Neural cell (in vitro differentiated cells): ENCODE data around the gene BCAN. TPM values are rescaled to one million over a fixed set of nuclear protein-coding genes. Genes with fewer than 3 reads are reported as not detected.

ENCODE experiments used
- H2AFZ ChIP-seq: fragments of 200-600, 300-800 bp; sonication (generic), shearing (Covaris generic); 2 replicates; pipeline ENCODE4 v1.6.0; 2014; ENCODE audit warnings: low read depth, mild to moderate bottlenecking, antibody characterized with exemption, low read length, moderate library complexity
- H3F3A ChIP-seq: fragments of 200-600 bp; shearing (Covaris generic); 2 replicates; pipeline ENCODE4 v1.6.1; 2016; ENCODE audit warnings: mild to moderate bottlenecking, moderate library complexity, mixed read lengths, antibody characterized with exemption, low read length; ENCODE audit not compliant: insufficient read depth, poor library complexity, severe bottlenecking
- H3K27ac ChIP-seq: fragments of 200-600, 300-800 bp; sonication (generic), shearing (Covaris generic); 2 replicates; pipeline ENCODE4 v1.5.1; 2014; ENCODE audit warnings: mild to moderate bottlenecking, low read length, moderate library complexity
- H3K27me3 ChIP-seq: fragments of 300-800, 200-600 bp; sonication (generic), shearing (Covaris generic); 2 replicates; pipeline ENCODE4 v1.6.0; 2014; ENCODE audit warnings: mild to moderate bottlenecking, low read depth, low read length, moderate library complexity; ENCODE audit not compliant: insufficient read depth
- H3K36me3 ChIP-seq: fragments of 300-800, 200-600 bp; sonication (generic), shearing (Covaris generic); 2 replicates; pipeline ENCODE4 v1.5.1; 2014; ENCODE audit warnings: mild to moderate bottlenecking, antibody characterized with exemption, low read length, moderate library complexity; ENCODE audit not compliant: insufficient read depth
- H3K4me2 ChIP-seq: fragments of 300-800, 200-600 bp; sonication (generic), shearing (Covaris generic); 2 replicates; pipeline ENCODE4 v1.6.0; 2014; ENCODE audit warnings: mild to moderate bottlenecking, low read length
- H3K4me3 ChIP-seq: fragments of 300-800, 200-600 bp; sonication (generic), shearing (Covaris generic); 2 replicates; pipeline ENCODE4 v1.5.1; 2014; ENCODE audit warnings: mild to moderate bottlenecking, low read length, moderate library complexity
- H3K79me2 ChIP-seq: fragments of 200-600 bp; shearing (Covaris generic); replicated peaks from 2 replicates; pipeline ENCODE4 v1.6.0; 2014; ENCODE audit warnings: mild to moderate bottlenecking, low read length, moderate library complexity; ENCODE audit not compliant: insufficient read depth
- H3K9ac ChIP-seq: fragments of 300-800, 200-600 bp; sonication (generic), shearing (Covaris generic); 2 replicates; pipeline ENCODE4 v1.6.1; 2016; ENCODE audit warnings: mild to moderate bottlenecking, low read length, mixed read lengths
- H3K9me2 ChIP-seq: fragments of 200-600 bp; shearing (Covaris generic); 2 replicates; pipeline ENCODE4 v1.6.1; 2016; ENCODE audit warnings: mild to moderate bottlenecking, low read length, mixed read lengths; ENCODE audit not compliant: insufficient read depth
- H3K9me3 ChIP-seq: fragments of 200-600, 300-800 bp; sonication (generic), shearing (Covaris generic); 2 replicates; pipeline ENCODE4 v1.6.1; 2016; ENCODE audit warnings: mild to moderate bottlenecking, mixed run types, low read length, moderate library complexity, mixed read lengths
- H4K20me1 ChIP-seq: fragments of 200-600 bp; shearing (Covaris generic); 2 replicates; pipeline ENCODE4 v1.6.1; 2016; ENCODE audit warnings: mild to moderate bottlenecking, mixed run types; ENCODE audit not compliant: insufficient read depth
- EP300 ChIP-seq: fragments of 450-650 bp; conservative IDR thresholded peaks from 2 replicates; pipeline ENCODE4 v1.6.1; 2014; ENCODE audit warnings: antibody characterized with exemption, mild to moderate bottlenecking, moderate library complexity; ENCODE audit not compliant: poor library complexity, severe bottlenecking
- EZH2 ChIP-seq: fragments of 200-600, 300-800 bp; shearing (Covaris generic), sonication (generic); IDR thresholded peaks from 2 replicates; pipeline ENCODE4 v1.6.1; 2014; ENCODE audit warnings: antibody characterized with exemption, low read length, borderline replicate concordance, mild to moderate bottlenecking; ENCODE audit not compliant: insufficient read depth, poor library complexity, severe bottlenecking
- MXI1 ChIP-seq: fragments of 450-650 bp; conservative IDR thresholded peaks from 2 replicates; pipeline ENCODE4 v1.6.1; 2014; ENCODE audit warnings: antibody characterized with exemption, mild to moderate bottlenecking; ENCODE audit not compliant: poor library complexity, severe bottlenecking
- POLR2AphosphoS5 ChIP-seq: IDR thresholded peaks from 2 replicates; pipeline ENCODE4 v1.6.1; 2012
- RAD21 ChIP-seq: fragments of 450-650 bp; conservative IDR thresholded peaks from 2 replicates; pipeline ENCODE4 v1.6.1; 2014; ENCODE audit warnings: antibody characterized with exemption, mild to moderate bottlenecking, moderate library complexity
- SMC3 ChIP-seq: fragments of 450-650 bp; conservative IDR thresholded peaks from 2 replicates; pipeline ENCODE4 v1.6.1; 2014; ENCODE audit warnings: antibody characterized with exemption, mild to moderate bottlenecking, moderate library complexity; ENCODE audit not compliant: poor library complexity
- TAF1 ChIP-seq: IDR thresholded peaks from 2 replicates; pipeline ENCODE4 v1.6.1; 2012; ENCODE audit warnings: low read depth
- polyA plus RNA-seq: library from polyadenylated mRNA; depleted of rRNA; stranded (reverse); fragments of >200 nt; gene quantifications from 2 replicates; pipeline ENCODE4 v1.2.3, GENCODE V29; 2014
- TF ChIP-seq, protein P1 (sequence below): fragments of 450-650 bp; IDR thresholded peaks from 2 replicates; pipeline ENCODE4 v1.5.1; 2014; ENCODE audit warnings: antibody characterized with exemption, mild to moderate bottlenecking, moderate library complexity; ENCODE audit not compliant: poor library complexity, severe bottlenecking
- TF ChIP-seq, protein P2 (sequence below): IDR thresholded peaks from 2 replicates; pipeline ENCODE4 v1.6.1; 2012; ENCODE audit warnings: borderline replicate concordance

The BCAN gene
- polyA plus RNA-seq, 1 donor from 2014 or later, result not detected

DNA sequence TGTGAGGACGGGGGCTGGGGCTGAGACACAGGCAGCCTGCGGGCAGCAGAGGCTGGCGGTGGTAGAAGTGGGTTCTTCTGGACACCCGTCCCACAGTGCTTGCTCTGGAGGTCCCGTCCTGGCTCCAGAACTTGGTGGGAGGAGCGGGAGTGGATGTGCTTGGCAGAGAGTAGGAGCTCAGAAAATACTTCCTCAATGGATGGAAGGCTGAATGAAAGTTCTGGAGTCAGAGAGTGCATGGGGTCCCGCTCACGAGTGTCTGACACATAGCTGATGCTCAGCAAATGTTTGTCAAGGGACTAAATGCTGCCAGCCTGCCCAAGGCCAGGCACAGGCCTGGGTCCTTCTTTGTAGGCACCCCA is 48.7 kb downstream of the BCAN start:
- Histone ChIP-seq H3K27me3 (no peaks in the 10 kb centered on the region), H3K27ac (no peak overlapping the region), H3K4me3 (no peak overlapping the region), H3K9ac (no peak overlapping the region), H4K20me1 (no peaks in the 10 kb centered on the region), H3K9me3 (no peaks in the 10 kb centered on the region), H3K4me2 (no peak overlapping the region), H3K36me3 (no peaks in the 10 kb centered on the region), H3K9me2 (no peaks in the 10 kb centered on the region), H3K79me2 (no peaks in the 10 kb centered on the region), H3F3A (no peaks in the 10 kb centered on the region), H2AFZ (no peak overlapping the region)
- TF ChIP-seq TAF1, result no peak

DNA sequence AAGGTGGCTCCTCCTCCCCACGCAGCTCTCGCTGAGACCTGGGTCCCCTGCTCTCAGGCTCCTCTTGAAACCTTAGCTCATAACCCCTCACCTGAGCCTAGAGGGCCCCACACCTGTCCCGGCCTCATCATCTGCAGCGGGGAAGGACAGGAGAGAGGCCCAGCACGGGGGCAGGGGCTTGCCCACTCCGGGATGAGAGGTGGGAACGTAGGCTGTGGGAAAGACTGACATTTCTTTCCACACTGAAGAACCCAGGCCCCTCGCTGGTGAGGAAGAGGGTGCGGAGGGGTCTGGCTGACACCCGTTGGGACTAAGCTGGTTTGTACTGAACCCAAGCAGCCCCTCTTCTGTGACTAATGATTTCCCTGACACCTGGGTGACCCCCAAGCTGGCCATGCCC is 49.3 kb downstream of the BCAN start:
- no peaks in the 10 kb centered on the region for H3F3A ChIP-seq
- H3K27me3 ChIP-seq, result no peaks in the 10 kb centered on the region
- no peaks in the 10 kb centered on the region for H3K36me3 ChIP-seq
- no peaks in the 10 kb centered on the region for H3K9me2 ChIP-seq
- H3K9me3 ChIP-seq, result no peaks in the 10 kb centered on the region
- TF ChIP-seq EP300 (no peak), EZH2 (no peak), SMC3 (no peak), MXI1 (no peak), RAD21 (no peak), POLR2AphosphoS5 (no peak), TAF1 (no peak)
- TF ChIP-seq, protein P1, sequence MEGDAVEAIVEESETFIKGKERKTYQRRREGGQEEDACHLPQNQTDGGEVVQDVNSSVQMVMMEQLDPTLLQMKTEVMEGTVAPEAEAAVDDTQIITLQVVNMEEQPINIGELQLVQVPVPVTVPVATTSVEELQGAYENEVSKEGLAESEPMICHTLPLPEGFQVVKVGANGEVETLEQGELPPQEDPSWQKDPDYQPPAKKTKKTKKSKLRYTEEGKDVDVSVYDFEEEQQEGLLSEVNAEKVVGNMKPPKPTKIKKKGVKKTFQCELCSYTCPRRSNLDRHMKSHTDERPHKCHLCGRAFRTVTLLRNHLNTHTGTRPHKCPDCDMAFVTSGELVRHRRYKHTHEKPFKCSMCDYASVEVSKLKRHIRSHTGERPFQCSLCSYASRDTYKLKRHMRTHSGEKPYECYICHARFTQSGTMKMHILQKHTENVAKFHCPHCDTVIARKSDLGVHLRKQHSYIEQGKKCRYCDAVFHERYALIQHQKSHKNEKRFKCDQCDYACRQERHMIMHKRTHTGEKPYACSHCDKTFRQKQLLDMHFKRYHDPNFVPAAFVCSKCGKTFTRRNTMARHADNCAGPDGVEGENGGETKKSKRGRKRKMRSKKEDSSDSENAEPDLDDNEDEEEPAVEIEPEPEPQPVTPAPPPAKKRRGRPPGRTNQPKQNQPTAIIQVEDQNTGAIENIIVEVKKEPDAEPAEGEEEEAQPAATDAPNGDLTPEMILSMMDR, result no peak
- TF ChIP-seq, protein P2, sequence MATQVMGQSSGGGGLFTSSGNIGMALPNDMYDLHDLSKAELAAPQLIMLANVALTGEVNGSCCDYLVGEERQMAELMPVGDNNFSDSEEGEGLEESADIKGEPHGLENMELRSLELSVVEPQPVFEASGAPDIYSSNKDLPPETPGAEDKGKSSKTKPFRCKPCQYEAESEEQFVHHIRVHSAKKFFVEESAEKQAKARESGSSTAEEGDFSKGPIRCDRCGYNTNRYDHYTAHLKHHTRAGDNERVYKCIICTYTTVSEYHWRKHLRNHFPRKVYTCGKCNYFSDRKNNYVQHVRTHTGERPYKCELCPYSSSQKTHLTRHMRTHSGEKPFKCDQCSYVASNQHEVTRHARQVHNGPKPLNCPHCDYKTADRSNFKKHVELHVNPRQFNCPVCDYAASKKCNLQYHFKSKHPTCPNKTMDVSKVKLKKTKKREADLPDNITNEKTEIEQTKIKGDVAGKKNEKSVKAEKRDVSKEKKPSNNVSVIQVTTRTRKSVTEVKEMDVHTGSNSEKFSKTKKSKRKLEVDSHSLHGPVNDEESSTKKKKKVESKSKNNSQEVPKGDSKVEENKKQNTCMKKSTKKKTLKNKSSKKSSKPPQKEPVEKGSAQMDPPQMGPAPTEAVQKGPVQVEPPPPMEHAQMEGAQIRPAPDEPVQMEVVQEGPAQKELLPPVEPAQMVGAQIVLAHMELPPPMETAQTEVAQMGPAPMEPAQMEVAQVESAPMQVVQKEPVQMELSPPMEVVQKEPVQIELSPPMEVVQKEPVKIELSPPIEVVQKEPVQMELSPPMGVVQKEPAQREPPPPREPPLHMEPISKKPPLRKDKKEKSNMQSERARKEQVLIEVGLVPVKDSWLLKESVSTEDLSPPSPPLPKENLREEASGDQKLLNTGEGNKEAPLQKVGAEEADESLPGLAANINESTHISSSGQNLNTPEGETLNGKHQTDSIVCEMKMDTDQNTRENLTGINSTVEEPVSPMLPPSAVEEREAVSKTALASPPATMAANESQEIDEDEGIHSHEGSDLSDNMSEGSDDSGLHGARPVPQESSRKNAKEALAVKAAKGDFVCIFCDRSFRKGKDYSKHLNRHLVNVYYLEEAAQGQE, result no peak
- H3K4me3 ChIP-seq, result no peak overlapping the region
- no peaks in the 10 kb centered on the region for H4K20me1 ChIP-seq
- H3K27ac ChIP-seq, result no peak overlapping the region
- no peaks in the 10 kb centered on the region for H3K79me2 ChIP-seq
- H3K4me2 ChIP-seq, result no peak overlapping the region
- no peak overlapping the region for H3K9ac ChIP-seq
- no peak overlapping the region for H2AFZ ChIP-seq

DNA sequence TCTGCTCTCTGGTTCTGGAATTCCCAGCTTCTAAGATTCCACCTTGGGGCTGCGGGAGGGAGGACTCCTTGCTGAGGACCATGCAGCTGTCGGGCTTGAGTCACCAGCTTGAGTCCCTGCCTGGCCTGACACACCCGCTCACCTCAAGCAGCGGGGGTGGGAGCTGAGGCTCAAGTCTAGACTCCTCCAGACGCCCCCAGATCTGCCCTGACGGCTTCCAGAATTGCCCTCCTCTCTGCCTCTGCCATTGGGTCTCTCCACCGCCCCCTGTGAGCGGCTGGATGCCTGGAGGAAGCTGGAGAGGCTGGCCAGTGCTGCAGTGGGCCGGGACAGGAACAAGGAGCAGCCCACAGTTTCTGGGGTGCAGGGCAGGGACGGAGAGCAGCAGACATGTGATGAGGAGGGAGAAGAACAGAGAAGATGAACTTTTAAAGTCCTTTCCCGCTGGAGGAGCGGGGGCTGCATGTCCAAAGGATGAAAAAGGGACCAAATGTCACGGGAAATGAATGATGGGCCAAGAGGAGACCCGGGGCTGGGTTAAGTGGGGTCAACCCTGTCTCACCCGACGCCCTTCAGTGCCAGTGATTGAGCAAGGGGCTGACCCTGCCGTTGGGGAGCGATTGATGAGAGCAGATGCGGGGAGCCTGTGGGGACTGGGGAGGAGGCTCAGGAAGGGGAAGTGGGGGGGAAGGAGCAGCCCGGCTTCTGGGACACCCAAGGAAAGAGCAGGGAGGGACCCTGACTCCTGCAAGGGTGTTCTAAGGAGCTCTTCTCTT is 49.9 kb downstream of the BCAN start:
- TF ChIP-seq, protein P1, result no peak
- TF ChIP-seq TAF1, result no peak
- no peak for TF ChIP-seq MXI1
- Histone ChIP-seq H3K27me3 (no peaks in the 10 kb centered on the region), H3K4me2 (no peak overlapping the region), H2AFZ (no peak overlapping the region), H3K9me2 (no peaks in the 10 kb centered on the region), H3K9me3 (no peaks in the 10 kb centered on the region), H3K9ac (no peak overlapping the region), H3K4me3 (no peak overlapping the region), H3K36me3 (no peaks in the 10 kb centered on the region), H4K20me1 (no peaks in the 10 kb centered on the region), H3F3A (no peaks in the 10 kb centered on the region), H3K79me2 (no peaks in the 10 kb centered on the region), H3K27ac (no peak overlapping the region)
